IMR-90 (cell line): ENCODE results near the gene EPB41L5.

Source experiments
- BHLHE40 ChIP-seq: fragments of 150-350 bp; IDR thresholded peaks from 2 replicates; pipeline ENCODE4 v1.6.1; 2016; ENCODE audit warnings: mild to moderate bottlenecking, low read depth, low read length
- CHD1 ChIP-seq: IDR thresholded peaks from 2 replicates; pipeline ENCODE4 v1.6.1; 2012; ENCODE audit warnings: low read depth, low read length, improper control_type of control experiment
- POLR2A ChIP-seq: IDR thresholded peaks from 2 replicates; pipeline ENCODE4 v1.6.1; 2012; ENCODE audit warnings: mild to moderate bottlenecking, low read depth, low read length
- SMC3 ChIP-seq: fragments of 150-350 bp; IDR thresholded peaks from 2 replicates; pipeline ENCODE4 v1.6.1; 2016; ENCODE audit warnings: low read depth, mild to moderate bottlenecking, antibody characterized with exemption, low read length, moderate library complexity
- TF ChIP-seq, protein P1 (sequence below): conservative IDR thresholded peaks from 2 replicates; pipeline ENCODE4 v1.5.1; 2012; ENCODE audit warnings: mild to moderate bottlenecking, low read depth, low read length, improper control_type of control experiment

GRCh38 chr2:120142528-120143219 lies 129.8 kb downstream of the EPB41L5 start:
- no peak for TF ChIP-seq SMC3
- TF ChIP-seq POLR2A, result no peak
- TF ChIP-seq, protein P1, sequence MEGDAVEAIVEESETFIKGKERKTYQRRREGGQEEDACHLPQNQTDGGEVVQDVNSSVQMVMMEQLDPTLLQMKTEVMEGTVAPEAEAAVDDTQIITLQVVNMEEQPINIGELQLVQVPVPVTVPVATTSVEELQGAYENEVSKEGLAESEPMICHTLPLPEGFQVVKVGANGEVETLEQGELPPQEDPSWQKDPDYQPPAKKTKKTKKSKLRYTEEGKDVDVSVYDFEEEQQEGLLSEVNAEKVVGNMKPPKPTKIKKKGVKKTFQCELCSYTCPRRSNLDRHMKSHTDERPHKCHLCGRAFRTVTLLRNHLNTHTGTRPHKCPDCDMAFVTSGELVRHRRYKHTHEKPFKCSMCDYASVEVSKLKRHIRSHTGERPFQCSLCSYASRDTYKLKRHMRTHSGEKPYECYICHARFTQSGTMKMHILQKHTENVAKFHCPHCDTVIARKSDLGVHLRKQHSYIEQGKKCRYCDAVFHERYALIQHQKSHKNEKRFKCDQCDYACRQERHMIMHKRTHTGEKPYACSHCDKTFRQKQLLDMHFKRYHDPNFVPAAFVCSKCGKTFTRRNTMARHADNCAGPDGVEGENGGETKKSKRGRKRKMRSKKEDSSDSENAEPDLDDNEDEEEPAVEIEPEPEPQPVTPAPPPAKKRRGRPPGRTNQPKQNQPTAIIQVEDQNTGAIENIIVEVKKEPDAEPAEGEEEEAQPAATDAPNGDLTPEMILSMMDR, result no peak
- no peak for TF ChIP-seq CHD1
- no peak for TF ChIP-seq BHLHE40
